Astrocyte (in vitro differentiated cells and primary cell): ENCODE data around the gene ARPIN. TPM values are rescaled to one million over a fixed set of nuclear protein-coding genes. Genes with fewer than 3 reads are reported as not detected.
"Not testable (repeated sequence)": the region's sequence is repeated elsewhere in the genome, so short reads cannot be mapped to it uniquely, and the experiment has no call there.

Source experiments
- DNase-seq: peaks from one replicate; pipeline ENCODE4 v3.0.0-alpha.2; 2010; ENCODE audit warnings: low read depth
- FAIRE-seq: peaks from 2 replicates; lab custom pipeline; 2011; peaks lifted over from hg19 to GRCh38; lab: Jason Lieb, UNC
- H2AFZ ChIP-seq: 2 replicates; pipeline ENCODE4 v1.6.0; 2012; ENCODE audit warnings: low read depth, low read length, inconsistent platforms
- H3K27ac ChIP-seq: 2 replicates; pipeline ENCODE4 v1.5.1; 2011; ENCODE audit warnings: low read depth, low read length, inconsistent platforms
- H3K27me3 ChIP-seq: 2 replicates; pipeline ENCODE4 v1.6.0; 2011; ENCODE audit warnings: low read length, inconsistent platforms; ENCODE audit not compliant: insufficient read depth
- H3K36me3 ChIP-seq: 2 replicates; pipeline ENCODE4 v1.5.1; 2011; ENCODE audit warnings: low read length, inconsistent platforms; ENCODE audit not compliant: insufficient read depth
- H3K4me1 ChIP-seq: 2 replicates; pipeline ENCODE4 v1.5.1; 2011; ENCODE audit warnings: low read length, inconsistent platforms; ENCODE audit not compliant: insufficient read depth
- H3K4me2 ChIP-seq: 2 replicates; pipeline ENCODE4 v1.6.0; 2012; ENCODE audit warnings: low read length, inconsistent platforms
- H3K4me3 ChIP-seq: 2 replicates; pipeline ENCODE4 v1.5.1; 2011; ENCODE audit warnings: low read depth, mild to moderate bottlenecking, low read length, inconsistent platforms; ENCODE audit not compliant: insufficient read depth
- H3K79me2 ChIP-seq: 2 replicates; pipeline ENCODE4 v1.6.0; 2012; ENCODE audit warnings: mild to moderate bottlenecking, low read length, inconsistent platforms; ENCODE audit not compliant: insufficient read depth
- H3K9ac ChIP-seq: 2 replicates; pipeline ENCODE4 v1.6.0; 2012; ENCODE audit warnings: mild to moderate bottlenecking, low read length, inconsistent platforms
- H3K9me3 ChIP-seq: 2 replicates; pipeline ENCODE4 v1.5.1; 2012; ENCODE audit warnings: low read depth, mild to moderate bottlenecking, low read length, inconsistent platforms; ENCODE audit not compliant: insufficient read depth
- H4K20me1 ChIP-seq: 2 replicates; pipeline ENCODE4 v1.6.0; 2012; ENCODE audit warnings: low read length, inconsistent platforms; ENCODE audit not compliant: insufficient read depth
- H3K27ac Mint-ChIP-seq: one replicate; pipeline ENCODE4 v1.8.0; 2021; ENCODE audit warnings: mild to moderate bottlenecking, mixed read lengths; ENCODE audit not compliant: unreplicated experiment
- H3K27me3 Mint-ChIP-seq: one replicate; pipeline ENCODE4 v1.8.0; 2021; ENCODE audit warnings: low read depth, mixed read lengths; ENCODE audit not compliant: unreplicated experiment
- H3K36me3 Mint-ChIP-seq: one replicate; pipeline ENCODE4 v1.8.0; 2021; ENCODE audit warnings: low read depth, mixed read lengths; ENCODE audit not compliant: unreplicated experiment
- H3K4me1 Mint-ChIP-seq: one replicate; pipeline ENCODE4 v1.8.0; 2021; ENCODE audit warnings: low read depth, mixed read lengths; ENCODE audit not compliant: unreplicated experiment
- H3K4me3 Mint-ChIP-seq: one replicate; pipeline ENCODE4 v1.8.0; 2021; ENCODE audit warnings: mild to moderate bottlenecking, moderate library complexity, mixed read lengths; ENCODE audit not compliant: unreplicated experiment
- H3K9me3 Mint-ChIP-seq: one replicate; pipeline ENCODE4 v1.8.0; 2021; ENCODE audit warnings: mild to moderate bottlenecking, mixed read lengths; ENCODE audit not compliant: unreplicated experiment
- CTCF ChIP-seq: IDR thresholded peaks from 2 replicates; pipeline ENCODE4 v1.5.1; 2011; ENCODE audit warnings: low read depth, mild to moderate bottlenecking, inconsistent platforms, low read length, moderate library complexity; ENCODE audit not compliant: insufficient read depth
- EZH2 ChIP-seq: IDR thresholded peaks from 2 replicates; pipeline ENCODE4 v1.6.1; 2012; ENCODE audit warnings: mild to moderate bottlenecking, low read length, inconsistent platforms; ENCODE audit not compliant: insufficient read depth
- total RNA-seq: library from RNA; stranded (reverse); gene quantifications from 2 replicates; pipeline ENCODE4 v1.2.1, GENCODE V29; 2021

ARPIN gene
- total RNA-seq, 1 donor from 2014 or later, result 4.8 TPM

DNA sequence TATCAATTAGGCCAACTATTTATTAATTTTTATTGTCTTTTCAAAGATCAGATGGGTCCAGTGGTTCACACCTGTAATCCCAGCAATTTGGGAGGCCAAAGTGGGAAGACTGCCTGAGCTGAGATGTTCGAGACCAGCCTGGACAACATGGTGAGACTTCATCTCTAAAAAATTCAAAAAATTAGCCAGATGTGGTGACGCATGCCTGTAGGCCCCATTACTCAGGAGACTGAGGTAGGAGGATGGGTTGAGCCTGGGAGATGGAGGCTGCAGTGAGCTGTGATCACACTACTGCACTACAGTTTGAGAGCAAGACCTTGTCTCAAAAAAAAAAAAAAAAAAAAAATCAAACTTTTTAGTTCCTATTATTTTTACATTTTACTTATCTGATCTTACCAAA, 27.1 kb downstream of the ARPIN start:
- no peak overlapping the region for H3K4me2 ChIP-seq
- H2AFZ ChIP-seq, result no peak overlapping the region
- no peak overlapping the region for H3K9ac ChIP-seq
- H3K36me3 ChIP-seq, result peaks cover 23% of the 10 kb centered on the region
- H3K9me3 ChIP-seq, result no peaks in the 10 kb centered on the region
- H3K4me1 ChIP-seq, result no peaks in the 10 kb centered on the region
- no peaks in the 10 kb centered on the region for H3K27me3 ChIP-seq
- peaks cover 5% of the 10 kb centered on the region for H3K79me2 ChIP-seq
- Mint-ChIP-seq H3K36me3 (no peaks in the 10 kb centered on the region), H3K4me1 (no peaks in the 10 kb centered on the region), H3K27me3 (no peaks in the 10 kb centered on the region), H3K9me3 (no peaks in the 10 kb centered on the region), H3K27ac (no peak overlapping the region), H3K4me3 (no peak overlapping the region)
- no peak overlapping the region for H3K4me3 ChIP-seq
- TF ChIP-seq EZH2, result no peak
- no peak for DNase-seq
- H4K20me1 ChIP-seq, result peaks cover 19% of the 10 kb centered on the region
- no peak for FAIRE-seq
- H3K27ac ChIP-seq, result no peak overlapping the region

DNA sequence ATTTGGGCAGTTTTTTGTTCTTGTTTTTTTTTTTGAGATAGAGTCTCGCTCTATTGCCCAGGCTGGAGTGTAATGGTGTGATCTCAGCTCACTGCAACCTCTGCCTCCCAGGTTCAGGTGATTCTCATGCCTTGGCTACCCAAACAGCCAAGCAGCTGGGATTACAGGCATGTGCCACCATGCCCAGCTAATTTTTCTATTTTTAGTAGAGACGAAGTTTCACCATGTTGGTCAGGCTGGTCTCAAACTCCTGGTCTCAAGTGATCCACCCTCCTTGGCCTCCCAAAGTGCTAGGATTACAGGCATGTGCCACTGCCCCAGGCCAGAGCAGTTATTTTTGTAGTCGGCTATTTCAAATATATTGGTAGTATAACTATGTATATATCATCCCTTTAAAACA, 27.6 kb downstream of the ARPIN start:
- H3K79me2 ChIP-seq, H3K9ac ChIP-seq, H3K4me3 Mint-ChIP-seq, H3K4me3 ChIP-seq, DNase-seq, H3K27me3 Mint-ChIP-seq, H3K4me2 ChIP-seq, H3K9me3 Mint-ChIP-seq, H3K4me1 ChIP-seq, H2AFZ ChIP-seq, H3K27ac Mint-ChIP-seq, H3K36me3 Mint-ChIP-seq, H3K4me1 Mint-ChIP-seq, FAIRE-seq, H3K27ac ChIP-seq, H3K9me3 ChIP-seq, H3K27me3 ChIP-seq: not testable (repeated sequence)
- H4K20me1 ChIP-seq, result peaks cover 15% of the 10 kb centered on the region
- H3K36me3 ChIP-seq, result peaks cover 23% of the 10 kb centered on the region

DNA sequence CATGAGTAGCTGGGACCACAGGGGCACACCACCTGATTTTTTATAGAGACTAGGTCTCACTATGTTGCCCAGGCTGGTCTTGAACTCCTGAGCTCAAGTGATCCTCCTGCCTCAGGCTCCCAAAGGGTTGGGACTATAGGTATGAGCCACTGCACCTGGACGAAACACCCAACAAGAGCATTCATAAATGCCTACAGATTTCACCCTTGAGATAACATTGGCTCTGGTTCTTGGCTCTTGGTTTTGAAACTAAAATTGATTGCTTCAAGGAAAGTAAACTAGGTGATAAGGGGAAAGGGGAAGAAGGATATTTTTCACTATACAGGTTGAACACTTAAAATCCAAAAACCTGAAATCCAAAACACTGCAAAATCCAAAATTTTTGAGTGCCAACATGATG, 29.2 kb downstream of the ARPIN start:
- FAIRE-seq, result no peak
- Mint-ChIP-seq H3K4me3 (no peak overlapping the region), H3K36me3 (no peaks in the 10 kb centered on the region), H3K27ac (no peak overlapping the region), H3K9me3 (no peaks in the 10 kb centered on the region), H3K27me3 (no peaks in the 10 kb centered on the region), H3K4me1 (no peaks in the 10 kb centered on the region)
- Histone ChIP-seq H3K36me3 (peaks cover 20% of the 10 kb centered on the region), H3K4me1 (no peaks in the 10 kb centered on the region), H4K20me1 (peaks cover 10% of the 10 kb centered on the region), H3K79me2 (no peaks in the 10 kb centered on the region), H3K4me2 (no peak overlapping the region), H3K9ac (no peak overlapping the region), H2AFZ (no peak overlapping the region), H3K4me3 (no peak overlapping the region), H3K27me3 (no peaks in the 10 kb centered on the region), H3K9me3 (no peaks in the 10 kb centered on the region), H3K27ac (no peak overlapping the region)
- DNase-seq, result no peak
- TF ChIP-seq EZH2, result no peak
- TF ChIP-seq CTCF, result no peak
